ENCODE data around the gene RBFOX1. TPM values are rescaled to one million over a fixed set of nuclear protein-coding genes. Genes with fewer than 3 reads are reported as not detected.

RBFOX1 gene
- total RNA-seq, 1 experiment from 2014 or later = not detected

GRCh38 chr16:7688811-7689210, 356.2 kb downstream of the RBFOX1 start:
- Histone ChIP-seq H3K27me3 (no peaks in the 10 kb centered on the region), H3K4me3 (no peak overlapping the region), H3K36me3 (no peaks in the 10 kb centered on the region), H3K9me3 (no peaks in the 10 kb centered on the region)
- no peak for DNase-seq

GRCh38 chr16:7689234-7689633, 356.6 kb downstream of the RBFOX1 start:
- Histone ChIP-seq H3K27me3 (no peaks in the 10 kb centered on the region), H3K36me3 (no peaks in the 10 kb centered on the region), H3K9me3 (no peaks in the 10 kb centered on the region), H3K4me3 (no peak overlapping the region)
- DNase-seq = no peak

GRCh38 chr16:7691533-7691932, 358.9 kb downstream of the RBFOX1 start:
- Histone ChIP-seq H3K27me3 (no peaks in the 10 kb centered on the region), H3K9me3 (no peaks in the 10 kb centered on the region), H3K36me3 (no peaks in the 10 kb centered on the region), H3K4me3 (no peak overlapping the region)
- DNase-seq = no peak

GRCh38 chr16:7703672-7704071, 371.0 kb downstream of the RBFOX1 start:
- no peak for DNase-seq
- Histone ChIP-seq H3K4me3 (no peak overlapping the region), H3K9me3 (no peaks in the 10 kb centered on the region), H3K27me3 (no peaks in the 10 kb centered on the region), H3K36me3 (no peaks in the 10 kb centered on the region)

- H3K27me3 ChIP-seq = no peaks in the 10 kb centered on the region
- no peak overlapping the region for H3K4me3 ChIP-seq
- no peaks in the 10 kb centered on the region for H3K36me3 ChIP-seq
- H3K9me3 ChIP-seq = no peaks in the 10 kb centered on the region
- DNase-seq = no peak
Observed at GRCh38 chr16:7705885-7706284, 373.2 kb downstream of the RBFOX1 start.

GRCh38 chr16:7709186-7709585, 376.5 kb downstream of the RBFOX1 start:
- Histone ChIP-seq H3K27me3 (no peaks in the 10 kb centered on the region; the same call in 1 of the 2 replicates), H3K36me3 (no peaks in the 10 kb centered on the region), H3K9me3 (no peaks in the 10 kb centered on the region), H3K4me3 (no peak overlapping the region)
- DNase-seq = no peak

- no peaks in the 10 kb centered on the region for H3K9me3 ChIP-seq
- H3K4me3 ChIP-seq = no peak overlapping the region
- no peaks in the 10 kb centered on the region; the same call in 1 of the 2 replicates for H3K27me3 ChIP-seq
- no peaks in the 10 kb centered on the region for H3K36me3 ChIP-seq
- DNase-seq = no peak
Observed at GRCh38 chr16:7713244-7713643, 380.6 kb downstream of the RBFOX1 start.

- Histone ChIP-seq H3K36me3 (no peaks in the 10 kb centered on the region), H3K9me3 (no peaks in the 10 kb centered on the region), H3K27me3 (no peaks in the 10 kb centered on the region; the same call in 1 of the 2 replicates), H3K4me3 (no peak overlapping the region)
- DNase-seq = no peak
Observed at GRCh38 chr16:7714775-7715174, 382.1 kb downstream of the RBFOX1 start.

GRCh38 chr16:7716660-7717550, 384.3 kb downstream of the RBFOX1 start:
- no peak for DNase-seq
- H3K36me3 ChIP-seq = no peaks in the 10 kb centered on the region
- H3K9me3 ChIP-seq = no peaks in the 10 kb centered on the region
- no peaks in the 10 kb centered on the region; the same call in 1 of the 2 replicates for H3K27me3 ChIP-seq
- no peak overlapping the region for H3K4me3 ChIP-seq

GRCh38 chr16:7722761-7723160, 390.1 kb downstream of the RBFOX1 start:
- Histone ChIP-seq H3K27me3 (no peaks in the 10 kb centered on the region), H3K36me3 (no peaks in the 10 kb centered on the region), H3K9me3 (no peaks in the 10 kb centered on the region), H3K4me3 (no peak overlapping the region)
- no peak for DNase-seq

GRCh38 chr16:7731141-7731540, 398.5 kb downstream of the RBFOX1 start:
- no peaks in the 10 kb centered on the region for H3K27me3 ChIP-seq
- no peak overlapping the region for H3K4me3 ChIP-seq
- no peak for DNase-seq
- H3K36me3 ChIP-seq = no peaks in the 10 kb centered on the region
- H3K9me3 ChIP-seq = no peaks in the 10 kb centered on the region

- H3K4me3 ChIP-seq = no peak overlapping the region
Observed at GRCh38 chr16:7736138-7736665, 403.6 kb downstream of the RBFOX1 start.

GRCh38 chr16:7742626-7743025, 410.0 kb downstream of the RBFOX1 start:
- Histone ChIP-seq H3K36me3 (no peaks in the 10 kb centered on the region), H3K27me3 (no peaks in the 10 kb centered on the region), H3K4me3 (no peak overlapping the region), H3K9me3 (no peaks in the 10 kb centered on the region)
- DNase-seq = no peak

More at GRCh38 chr16:7736138-7736665, 403.6 kb downstream of the RBFOX1 start:
- no peak for DNase-seq
- no peaks in the 10 kb centered on the region for H3K36me3 ChIP-seq
- H3K9me3 ChIP-seq = no peaks in the 10 kb centered on the region
- no peaks in the 10 kb centered on the region for H3K27me3 ChIP-seq

GRCh38 chr16:7744546-7745264, 412.1 kb downstream of the RBFOX1 start:
- Histone ChIP-seq H3K27me3 (no peaks in the 10 kb centered on the region), H3K36me3 (no peaks in the 10 kb centered on the region), H3K4me3 (no peak overlapping the region), H3K9me3 (no peaks in the 10 kb centered on the region)
- DNase-seq = no peak

- H3K36me3 ChIP-seq = no peaks in the 10 kb centered on the region
- no peak for DNase-seq
- no peak overlapping the region for H3K4me3 ChIP-seq
- H3K9me3 ChIP-seq = no peaks in the 10 kb centered on the region
- no peaks in the 10 kb centered on the region for H3K27me3 ChIP-seq
Observed at GRCh38 chr16:7745276-7745675, 412.6 kb downstream of the RBFOX1 start.

GRCh38 chr16:7746941-7747340, 414.3 kb downstream of the RBFOX1 start:
- no peaks in the 10 kb centered on the region for H3K27me3 ChIP-seq
- no peak for DNase-seq
- no peaks in the 10 kb centered on the region for H3K9me3 ChIP-seq
- no peaks in the 10 kb centered on the region for H3K36me3 ChIP-seq
- H3K4me3 ChIP-seq = no peak overlapping the region

GRCh38 chr16:7748522-7748921, 415.9 kb downstream of the RBFOX1 start:
- H3K9me3 ChIP-seq = no peaks in the 10 kb centered on the region
- no peak overlapping the region for H3K4me3 ChIP-seq
- H3K36me3 ChIP-seq = no peaks in the 10 kb centered on the region
- no peak for DNase-seq
- H3K27me3 ChIP-seq = no peaks in the 10 kb centered on the region
